ENCODE results near the gene UNC45A.

The UNC45A gene

GRCh38 chr15:90966262-90966661, 31.2 kb downstream of the UNC45A start:
- TF ChIP-seq ZFX (IDR thresholded peaks at IDR 0.05; ENCODE audit: borderline replicate concordance) (no peak), CTCF (IDR thresholded peaks at IDR 0.05) (no peak)
- H3K27ac ChIP-seq, result no peak overlapping the region

GRCh38 chr15:90967206-90967605, 32.1 kb downstream of the UNC45A start:
- H3K27ac ChIP-seq, result no peak overlapping the region
- no peak for TF ChIP-seq ZFX (IDR thresholded peaks at IDR 0.05; ENCODE audit: borderline replicate concordance)

- TF ChIP-seq CTCF (IDR thresholded peaks at IDR 0.05) (no peak), ZFX (IDR thresholded peaks at IDR 0.05; ENCODE audit: borderline replicate concordance) (no peak)
- no peak overlapping the region for H3K27ac ChIP-seq
These were observed 33.3 kb downstream of the UNC45A start for GRCh38 chr15:90968434-90968833.

GRCh38 chr15:90970274-90970673, 35.2 kb downstream of the UNC45A start:
- no peak overlapping the region for H3K27ac ChIP-seq
- no peak for TF ChIP-seq ZFX (IDR thresholded peaks at IDR 0.05; ENCODE audit: borderline replicate concordance)
- TF ChIP-seq CTCF (IDR thresholded peaks at IDR 0.05), result no peak

GRCh38 chr15:90972133-90972532, 37.0 kb downstream of the UNC45A start:
- H3K27ac ChIP-seq, result no peak overlapping the region
- TF ChIP-seq CTCF (IDR thresholded peaks at IDR 0.05), result no peak
- no peak for TF ChIP-seq ZFX (IDR thresholded peaks at IDR 0.05; ENCODE audit: borderline replicate concordance)

- TF ChIP-seq CTCF (IDR thresholded peaks at IDR 0.05), result no peak
- TF ChIP-seq ZFX (IDR thresholded peaks at IDR 0.05; ENCODE audit: borderline replicate concordance), result no peak
- H3K27ac ChIP-seq, result no peak overlapping the region
These were observed 39.1 kb downstream of the UNC45A start for GRCh38 chr15:90974216-90974615.

GRCh38 chr15:90979582-90979981, 44.5 kb downstream of the UNC45A start:
- TF ChIP-seq CTCF (IDR thresholded peaks at IDR 0.05) (no peak), ZFX (IDR thresholded peaks at IDR 0.05; ENCODE audit: borderline replicate concordance) (no peak)
- peak overlapping the region; percentile 37; the same call in 1 of the 2 replicates for H3K27ac ChIP-seq

GRCh38 chr15:90981681-90982080, 46.6 kb downstream of the UNC45A start:
- H3K27ac ChIP-seq, result no peak overlapping the region
- no peak for TF ChIP-seq CTCF (IDR thresholded peaks at IDR 0.05)
- TF ChIP-seq ZFX (IDR thresholded peaks at IDR 0.05; ENCODE audit: borderline replicate concordance), result no peak

All from 22Rv1 (cell line).